GM23338 (cell line): ENCODE measurements around the gene HMOX2. TPM values are rescaled to one million over a fixed set of nuclear protein-coding genes. Genes with fewer than 3 reads are reported as not detected.

Experiments
- ATAC-seq: fragments of 200-7000 bp; cut with Tn5 transposase; 3 replicates; pipeline ENCODE4 v1.9.1; 2020
- DNase-seq: peaks from one replicate; pipeline ENCODE4 v3.0.0-alpha.2; 2015; ENCODE audit warnings: low spot score
- H2AFZ ChIP-seq: fragments of 200-600 bp; sonication (generic); 2 replicates; pipeline ENCODE4 v1.8.0; 2016; ENCODE audit warnings: antibody characterized with exemption, mild to moderate bottlenecking, moderate library complexity
- H3F3A ChIP-seq: fragments of 200-600 bp; sonication (generic); replicated peaks from 2 replicates; pipeline ENCODE4 v1.8.0; 2017; ENCODE audit warnings: antibody characterized with exemption, mixed run types, low read depth
- H3K27ac ChIP-seq: fragments of 200-600 bp; sonication (generic); 2 replicates; pipeline ENCODE4 v1.6.1; 2016; ENCODE audit warnings: low read depth
- H3K27me3 ChIP-seq: fragments of 200-600 bp; sonication (generic); 2 replicates; pipeline ENCODE4 v1.8.0; 2016; ENCODE audit warnings: mild to moderate bottlenecking, mixed run types, moderate library complexity; ENCODE audit not compliant: insufficient read depth
- H3K36me3 ChIP-seq: fragments of 200-600 bp; sonication (generic); 2 replicates; pipeline ENCODE4 v1.8.0; 2016; ENCODE audit warnings: mild to moderate bottlenecking; ENCODE audit not compliant: insufficient read depth
- H3K4me1 ChIP-seq: fragments of 200-600 bp; sonication (generic); 2 replicates; pipeline ENCODE4 v1.8.0; 2016; ENCODE audit warnings: mild to moderate bottlenecking, moderate library complexity; ENCODE audit not compliant: insufficient read depth
- H3K4me2 ChIP-seq: fragments of 200-600 bp; sonication (generic); 2 replicates; pipeline ENCODE4 v1.7.1; 2017; ENCODE audit warnings: mixed run types
- H3K4me3 ChIP-seq: fragments of 200-600 bp; sonication (generic); 2 replicates; pipeline ENCODE4 v1.6.1; 2016; ENCODE audit warnings: mixed run types
- H3K79me2 ChIP-seq: fragments of 200-600 bp; sonication (generic); replicated peaks from 2 replicates; pipeline ENCODE4 v1.8.0; 2017; ENCODE audit warnings: mild to moderate bottlenecking; ENCODE audit not compliant: insufficient read depth
- H3K9me2 ChIP-seq: fragments of 200-600 bp; sonication (generic); 2 replicates; pipeline ENCODE4 v1.8.0; 2017; ENCODE audit not compliant: insufficient read depth
- H4K20me1 ChIP-seq: fragments of 200-600 bp; sonication (generic); replicated peaks from 2 replicates; pipeline ENCODE4 v1.8.0; 2017; ENCODE audit warnings: mild to moderate bottlenecking; ENCODE audit not compliant: insufficient read depth
- H3K27ac Mint-ChIP-seq: 2 replicates; pipeline ENCODE4 v1.8.0; 2020; ENCODE audit warnings: inconsistent platforms, mild to moderate bottlenecking, moderate library complexity, mixed read lengths
- H3K27me3 Mint-ChIP-seq: 3 replicates; pipeline ENCODE4 v1.8.0; 2022; ENCODE audit warnings: low read depth, mild to moderate bottlenecking, moderate library complexity, mixed read lengths, inconsistent platforms; ENCODE audit not compliant: insufficient read depth, poor library complexity
- H3K36me3 Mint-ChIP-seq: 3 replicates; pipeline ENCODE4 v1.8.0; 2021; ENCODE audit warnings: low read depth, mild to moderate bottlenecking, inconsistent platforms, moderate library complexity, mixed read lengths
- H3K4me1 Mint-ChIP-seq: 3 replicates; pipeline ENCODE4 v1.8.0; 2020; ENCODE audit warnings: mild to moderate bottlenecking, inconsistent platforms, mixed read lengths
- H3K4me3 Mint-ChIP-seq: 3 replicates; pipeline ENCODE4 v1.8.0; 2021; ENCODE audit warnings: moderate library complexity, mild to moderate bottlenecking, inconsistent platforms, mixed read lengths
- H3K9me3 Mint-ChIP-seq: 3 replicates; pipeline ENCODE4 v1.8.0; 2020; ENCODE audit warnings: moderate library complexity, mild to moderate bottlenecking, inconsistent platforms, mixed read lengths
- CREB1 ChIP-seq: fragments of 250-450 bp; sonication (Bioruptor Pico); IDR thresholded peaks from 2 replicates; pipeline ENCODE4 v1.5.0; 2020; ENCODE audit warnings: low read depth, mild to moderate bottlenecking, moderate library complexity
- CTCF ChIP-seq, 2 experiments: fragments of 200-600 bp in 1 of 2; sonication (generic) in 1 of 2; conservative IDR thresholded peaks; 2 replicates each; pipeline versions ENCODE4 v1.5.1 to v1.6.1; 2016 to 2017; ENCODE audit warnings: antibody characterized with exemption in 2 of 2, low read depth in 2 of 2, mild to moderate bottlenecking in 2 of 2, moderate library complexity in 1 of 2
- ETS1 ChIP-seq: IDR thresholded peaks from 2 replicates; pipeline ENCODE4 v1.6.1; 2016; ENCODE audit warnings: antibody characterized with exemption
- EZH2 ChIP-seq: fragments of 200-600 bp; sonication (generic); IDR thresholded peaks from one replicate; pipeline ENCODE4 v1.8.0; 2017; ENCODE audit warnings: antibody characterized with exemption, mild to moderate bottlenecking, low read depth; ENCODE audit not compliant: unreplicated experiment
- EZH2phosphoT487 ChIP-seq: fragments of 200-600 bp; sonication (generic); IDR thresholded peaks from one replicate; pipeline ENCODE4 v1.8.1; 2018; ENCODE audit warnings: antibody characterized with exemption; ENCODE audit not compliant: unreplicated experiment
- POLR2AphosphoS5 ChIP-seq: IDR thresholded peaks from 2 replicates; pipeline ENCODE4 v1.6.1; 2016; ENCODE audit warnings: antibody characterized with exemption, low read depth
- STAT1 ChIP-seq: IDR thresholded peaks from one replicate; pipeline ENCODE4 v1.6.1; 2016; ENCODE audit warnings: antibody characterized with exemption; ENCODE audit not compliant: unreplicated experiment
- polyA plus RNA-seq: library from polyadenylated mRNA; unstranded; fragments of >200 nt; fragmentation: Nextera tagmentation; extraction: Ambion mirVana; gene quantifications from 2 replicates; pipeline ENCODE4 v1.2.1, GENCODE V29; 2016
- total RNA-seq: library from RNA; depleted of rRNA; stranded (reverse); fragments of >200 nt; shearing (Covaris generic); gene quantifications from 2 replicates; pipeline ENCODE4 v1.2.3, GENCODE V29; 2014

Gene HMOX2
- total and polyA plus RNA-seq, 2 experiments from 2014 or later, result 33.0 to 38.1 TPM

DNA sequence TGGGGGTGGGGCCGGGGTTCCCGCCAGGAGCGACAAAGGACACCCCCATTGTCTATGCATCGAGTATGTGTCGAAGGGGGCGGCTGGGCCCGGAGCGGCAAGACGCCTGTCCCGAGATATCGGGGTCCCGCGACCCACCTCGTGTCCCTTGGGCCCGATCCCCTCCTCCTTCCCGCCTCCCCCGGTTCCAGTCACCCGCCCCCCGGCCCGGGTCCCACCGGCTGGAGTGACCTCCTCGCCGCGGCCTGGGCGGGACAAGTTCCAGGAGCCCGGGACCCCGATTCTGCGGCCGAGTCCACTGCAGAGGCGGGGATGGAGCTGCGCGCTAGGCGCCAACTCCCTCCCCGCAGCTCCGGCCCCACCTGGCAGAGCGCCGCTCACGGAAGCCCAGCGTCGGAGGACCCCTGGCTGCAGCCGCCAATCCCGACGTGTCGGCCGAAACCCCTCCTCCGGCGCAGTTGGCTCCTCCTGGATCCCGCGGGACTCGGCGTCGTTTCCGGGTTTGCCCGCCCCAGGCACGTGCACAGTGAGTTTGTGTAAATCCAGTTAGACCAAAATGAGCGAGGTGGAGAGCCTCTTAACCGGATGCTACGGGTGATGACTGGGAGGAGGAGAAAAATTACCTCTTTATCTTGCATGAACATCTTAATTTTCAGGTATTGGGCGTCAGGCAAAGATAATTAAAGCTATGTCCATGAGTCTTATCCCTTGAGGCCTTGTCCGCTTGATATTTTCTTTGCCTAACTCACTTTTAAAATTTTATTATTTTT, 1.8 kb upstream of the HMOX2 start, which contains the start of gene NMRAL1:
NMRAL1 (minus strand) TSS at position 434 of the 770 bp plus-strand sequence. CDS start 493 bp downstream, outside the sequence.
- Mint-ChIP-seq H3K4me3 (peak within 1 kb of the TSS; percentile 81), H3K9me3 (peaks cover 18% of the 10 kb centered on the region), H3K27me3 (peaks cover 20% of the 10 kb centered on the region), H3K27ac (peak within 1 kb of the TSS; percentile 65; the same call in 1 of the 2 replicates), H3K4me1 (peaks cover 13% of the 10 kb centered on the region), H3K36me3 (peaks cover 30% of the 10 kb centered on the region)
- Histone ChIP-seq H3K4me2 (peak within 1 kb of the TSS; percentile 94), H2AFZ (peak within 1 kb of the TSS; percentile 74; the same call in 1 of the 2 replicates), H3K4me1 (peaks cover 6% of the 10 kb centered on the region), H3F3A (peaks cover 20% of the 10 kb centered on the region), H4K20me1 (no peaks in the 10 kb centered on the region), H3K27me3 (peaks cover 13% of the 10 kb centered on the region), H3K27ac (peak within 1 kb of the TSS; percentile 81), H3K9me2 (no peaks in the 10 kb centered on the region), H3K79me2 (peaks cover 35% of the 10 kb centered on the region), H3K36me3 (peaks cover 11% of the 10 kb centered on the region; the same call in 1 of the 2 replicates), H3K4me3 (peak within 1 kb of the TSS; percentile 93)
- DNase-seq (peak; percentile 98), ATAC-seq (peak; percentile 78)
- peak in 1 of 2 experiments; percentile 18; a peak in 1 of 4 replicates for TF ChIP-seq CTCF (conservative IDR thresholded peaks at IDR 0.05; ENCODE audit: low read depth in 2 of 2)
- no peak for TF ChIP-seq EZH2
- peak; percentile 14; the same call in 1 of the 2 replicates for TF ChIP-seq ETS1
- no peak for TF ChIP-seq EZH2phosphoT487
- TF ChIP-seq CREB1 (CRISPR knock-in tag), result peak; percentile 69
- peak; percentile 79 for TF ChIP-seq POLR2AphosphoS5

DNA sequence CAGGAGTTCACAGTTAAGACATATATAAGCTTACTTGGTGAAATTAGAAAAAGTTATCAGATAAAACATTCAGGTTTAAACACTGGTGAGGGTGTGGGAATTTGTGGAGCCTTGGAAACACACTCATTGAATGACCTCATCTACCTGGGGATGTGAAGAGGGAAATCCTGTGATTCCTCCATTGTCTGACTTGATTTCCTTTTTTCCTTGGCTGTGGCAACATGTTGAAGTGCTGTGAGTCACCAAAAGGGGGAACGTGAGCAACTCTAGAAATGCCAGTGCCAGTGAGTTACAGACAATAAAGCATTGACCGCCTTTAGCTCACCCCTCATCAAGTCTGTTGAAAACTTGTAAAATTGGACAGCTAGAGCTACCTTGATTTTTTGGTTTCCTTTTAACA, 1.8 kb downstream of the HMOX2 start:
- Histone ChIP-seq H3K27ac (no peak overlapping the region), H3F3A (peaks cover 25% of the 10 kb centered on the region), H3K27me3 (peaks cover 13% of the 10 kb centered on the region), H3K79me2 (peaks cover 54% of the 10 kb centered on the region), H3K4me1 (peaks cover 6% of the 10 kb centered on the region), H3K36me3 (peaks cover 6% of the 10 kb centered on the region; the same call in 1 of the 2 replicates), H3K4me2 (no peak overlapping the region), H3K4me3 (no peak overlapping the region), H2AFZ (no peak overlapping the region), H4K20me1 (no peaks in the 10 kb centered on the region; the same call in 1 of the 2 replicates), H3K9me2 (no peaks in the 10 kb centered on the region)
- Mint-ChIP-seq H3K4me1 (peaks cover 12% of the 10 kb centered on the region), H3K36me3 (peaks cover 18% of the 10 kb centered on the region), H3K27ac (no peak overlapping the region), H3K27me3 (peaks cover 18% of the 10 kb centered on the region), H3K9me3 (peaks cover 18% of the 10 kb centered on the region), H3K4me3 (peak overlapping the region; percentile 73)
- TF ChIP-seq STAT1, result no peak
- peak; percentile 32 to 37 for TF ChIP-seq CTCF (conservative IDR thresholded peaks at IDR 0.05; ENCODE audit: low read depth in 2 of 2)
- peak; percentile 64 for DNase-seq
- no peak for ATAC-seq
